GM12801 (cell line): ENCODE measurements around the gene PNMA6E.

Source experiments
- CTCF ChIP-seq: IDR thresholded peaks from one replicate; pipeline ENCODE4 v1.5.1; 2011; ENCODE audit warnings: control low read depth; ENCODE audit not compliant: insufficient read length; ENCODE audit errors: extremely low read depth

The PNMA6E gene

GRCh38 chrX:153406903-153407302 is 5.8 kb upstream of the PNMA6E start:
- TF ChIP-seq CTCF, result no peak

- TF ChIP-seq CTCF, result no peak
Observed at GRCh38 chrX:153406011-153406410, 4.9 kb upstream of the PNMA6E start.

DNA sequence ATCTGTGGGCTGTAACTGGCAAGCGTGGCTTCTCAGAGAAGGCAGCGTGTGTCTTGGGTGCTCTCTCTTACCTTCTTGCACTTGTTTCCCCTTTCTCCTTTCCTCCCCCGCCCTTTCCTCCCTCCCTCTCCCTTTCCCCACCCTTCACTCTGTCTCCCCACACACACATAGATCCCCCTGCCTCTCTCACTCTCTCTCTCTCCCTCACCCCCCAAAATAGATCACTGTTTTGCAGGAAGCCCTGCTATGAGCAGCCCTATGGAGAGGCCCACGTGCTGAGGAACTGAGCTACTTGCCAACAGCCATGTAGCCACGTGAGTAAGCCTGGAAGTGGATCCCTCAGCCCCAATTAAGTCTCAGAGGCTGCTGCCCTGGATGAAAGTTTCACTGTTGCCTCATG is 4.3 kb upstream of the PNMA6E start:
- no peak for TF ChIP-seq CTCF

GRCh38 chrX:153400146-153401132 is 711 bp downstream of the PNMA6E start:
- TF ChIP-seq CTCF, result no peak

DNA sequence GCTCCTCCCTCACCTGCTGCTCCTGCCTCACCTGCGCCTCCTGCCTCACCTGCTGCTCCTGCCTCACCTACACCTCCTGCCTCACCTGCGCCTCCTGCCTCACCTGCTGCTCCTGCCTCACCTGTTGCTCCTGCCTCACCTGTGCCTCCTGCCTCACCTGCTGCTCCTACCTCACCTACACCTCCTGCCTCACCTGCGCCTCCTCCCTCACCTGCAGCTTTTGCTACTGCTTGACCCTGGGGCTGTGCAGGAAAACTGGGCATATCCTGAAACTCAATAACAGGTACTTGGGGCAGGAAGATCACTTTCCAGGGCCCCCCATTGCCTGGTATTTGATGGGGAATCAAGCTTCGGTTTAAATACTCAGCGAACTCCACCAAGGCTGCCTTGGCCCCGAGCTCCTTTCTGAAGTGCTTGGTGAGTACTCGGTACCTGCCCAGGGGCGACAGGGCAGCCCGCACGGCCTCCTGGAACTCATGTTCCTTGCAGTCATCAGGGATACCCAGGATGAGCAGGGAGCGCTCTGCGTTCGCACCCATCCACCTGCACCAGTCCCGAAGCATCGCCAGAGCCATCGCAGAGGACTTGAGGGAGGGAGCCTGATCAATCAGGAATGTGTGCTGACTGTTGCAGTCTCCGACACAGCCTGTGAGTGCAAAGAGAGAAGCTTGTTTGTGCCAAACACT is 2.7 kb downstream of the PNMA6E start:
- no peak for TF ChIP-seq CTCF

DNA sequence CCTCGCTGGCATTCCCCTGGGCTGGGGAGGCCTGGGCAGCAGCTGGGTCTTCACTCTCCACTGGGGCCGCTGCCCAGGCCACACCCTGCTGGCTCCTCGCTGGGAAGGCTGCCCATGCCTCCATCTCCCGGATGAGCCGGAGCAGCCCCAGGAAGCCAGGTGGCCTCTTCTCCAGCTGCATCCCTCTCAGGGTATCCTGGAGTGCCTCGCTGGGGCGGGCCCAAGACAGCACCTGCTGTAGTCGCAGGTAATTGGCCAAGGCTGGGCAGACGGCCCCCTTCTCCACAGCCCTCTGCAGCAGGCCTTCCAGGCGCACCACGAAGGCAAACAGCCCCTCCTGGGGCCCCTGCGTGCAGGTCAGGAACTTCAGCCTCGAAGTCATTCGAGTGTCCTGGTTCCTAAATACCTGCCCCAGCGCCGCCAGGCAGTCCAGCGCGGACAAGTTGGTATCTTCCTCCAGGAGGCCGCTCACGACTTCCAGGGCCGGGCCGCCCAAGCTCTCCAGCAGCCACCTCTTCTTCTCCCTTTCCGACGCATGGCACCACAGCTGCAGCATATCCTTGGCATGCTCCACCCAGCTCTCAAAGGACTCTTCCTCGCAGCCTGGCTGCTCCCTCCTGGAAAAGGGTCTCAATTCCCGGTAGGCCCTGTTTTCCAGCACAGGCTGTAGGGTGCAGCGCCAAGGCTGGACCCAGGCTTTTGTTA is 3.7 kb downstream of the PNMA6E start:
- no peak for TF ChIP-seq CTCF
